A549 (cell line): Measurements from ENCODE around the gene CEP44.

Experiments used
- CBX2 ChIP-seq: fragments of 200-600 bp; sonication (generic); IDR thresholded peaks from 2 replicates; pipeline ENCODE4 v1.6.1; 2016; ENCODE audit warnings: low read depth, mild to moderate bottlenecking, borderline replicate concordance
- MAZ ChIP-seq: fragments of 150-350 bp; IDR thresholded peaks from 2 replicates; pipeline ENCODE4 v1.6.1; 2014; ENCODE audit warnings: antibody characterized with exemption, low read depth, low read length, borderline replicate concordance
- ZFP36 ChIP-seq: fragments of 450-650 bp; IDR thresholded peaks from 2 replicates; pipeline ENCODE4 v1.6.1; 2014; ENCODE audit warnings: borderline replicate concordance; ENCODE audit not compliant: partially characterized antibody
- TF ChIP-seq, protein P1 (sequence below): fragments of >200 bp; sonication (Bioruptor Twin); formaldehyde crosslinking; IDR thresholded peaks from 3 replicates; pipeline ENCODE4 v1.5.1; 2016
- TF ChIP-seq, protein P2 (sequence below): IDR thresholded peaks from 2 replicates; pipeline ENCODE4 v1.6.1; 2012

DNA sequence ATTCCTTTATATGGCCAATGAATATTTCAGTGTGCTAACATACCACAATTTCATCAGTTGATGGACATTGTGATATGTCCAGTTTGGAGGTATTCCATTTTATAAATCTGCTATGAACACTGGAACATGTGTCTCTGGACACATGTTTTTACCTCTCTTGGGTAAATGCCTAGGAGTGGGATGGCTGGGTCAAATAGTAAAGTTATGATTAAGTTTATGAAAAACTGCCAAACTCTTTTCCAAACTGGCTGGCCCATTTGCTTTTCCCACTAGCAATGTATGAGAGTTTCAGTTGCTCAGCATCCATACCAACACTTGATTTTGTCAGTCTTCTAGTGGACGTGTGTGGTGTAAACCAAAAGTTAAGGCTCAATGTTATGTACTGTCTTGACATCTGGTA lies 40.5 kb downstream of the CEP44 start:
- TF ChIP-seq ZFP36, result no peak
- TF ChIP-seq MAZ, result no peak
- TF ChIP-seq, protein P1, sequence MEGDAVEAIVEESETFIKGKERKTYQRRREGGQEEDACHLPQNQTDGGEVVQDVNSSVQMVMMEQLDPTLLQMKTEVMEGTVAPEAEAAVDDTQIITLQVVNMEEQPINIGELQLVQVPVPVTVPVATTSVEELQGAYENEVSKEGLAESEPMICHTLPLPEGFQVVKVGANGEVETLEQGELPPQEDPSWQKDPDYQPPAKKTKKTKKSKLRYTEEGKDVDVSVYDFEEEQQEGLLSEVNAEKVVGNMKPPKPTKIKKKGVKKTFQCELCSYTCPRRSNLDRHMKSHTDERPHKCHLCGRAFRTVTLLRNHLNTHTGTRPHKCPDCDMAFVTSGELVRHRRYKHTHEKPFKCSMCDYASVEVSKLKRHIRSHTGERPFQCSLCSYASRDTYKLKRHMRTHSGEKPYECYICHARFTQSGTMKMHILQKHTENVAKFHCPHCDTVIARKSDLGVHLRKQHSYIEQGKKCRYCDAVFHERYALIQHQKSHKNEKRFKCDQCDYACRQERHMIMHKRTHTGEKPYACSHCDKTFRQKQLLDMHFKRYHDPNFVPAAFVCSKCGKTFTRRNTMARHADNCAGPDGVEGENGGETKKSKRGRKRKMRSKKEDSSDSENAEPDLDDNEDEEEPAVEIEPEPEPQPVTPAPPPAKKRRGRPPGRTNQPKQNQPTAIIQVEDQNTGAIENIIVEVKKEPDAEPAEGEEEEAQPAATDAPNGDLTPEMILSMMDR, result no peak
- TF ChIP-seq, protein P2, sequence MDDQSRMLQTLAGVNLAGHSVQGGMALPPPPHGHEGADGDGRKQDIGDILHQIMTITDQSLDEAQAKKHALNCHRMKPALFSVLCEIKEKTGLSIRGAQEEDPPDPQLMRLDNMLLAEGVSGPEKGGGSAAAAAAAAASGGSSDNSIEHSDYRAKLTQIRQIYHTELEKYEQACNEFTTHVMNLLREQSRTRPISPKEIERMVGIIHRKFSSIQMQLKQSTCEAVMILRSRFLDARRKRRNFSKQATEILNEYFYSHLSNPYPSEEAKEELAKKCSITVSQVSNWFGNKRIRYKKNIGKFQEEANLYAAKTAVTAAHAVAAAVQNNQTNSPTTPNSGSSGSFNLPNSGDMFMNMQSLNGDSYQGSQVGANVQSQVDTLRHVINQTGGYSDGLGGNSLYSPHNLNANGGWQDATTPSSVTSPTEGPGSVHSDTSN, result no peak
- no peak for TF ChIP-seq CBX2
